Vagina (tissue), 2 donors: Measurements from ENCODE around the gene TLCD5.

ENCODE experiments used
- CTCF ChIP-seq, 3 experiments: fragments of 450-650 bp in 2 of 3; fragments of 200-600 bp in 1 of 3; sonication (generic) in 1 of 3; IDR thresholded peaks; one replicate each; pipeline ENCODE4 v1.5.1; 2017 to 2019; ENCODE audit warnings: antibody characterized with exemption in 3 of 3, mild to moderate bottlenecking in 2 of 3, moderate library complexity in 2 of 3
- POLR2A ChIP-seq, 2 donors: fragments of 450-650 bp; IDR thresholded peaks; one replicate each; pipeline ENCODE4 v1.6.1; 2017; ENCODE audit warnings: antibody characterized with exemption in 2 of 2, mild to moderate bottlenecking in 2 of 2, moderate library complexity in 2 of 2
- POLR2AphosphoS5 ChIP-seq, 2 donors: sonication (generic); formaldehyde crosslinking; IDR thresholded peaks; one replicate each; pipeline ENCODE4 v1.9.0; 2017; ENCODE audit warnings: antibody characterized with exemption in 2 of 2, mild to moderate bottlenecking in 2 of 2, low read depth in 1 of 2; ENCODE audit not compliant: insufficient read depth in 1 of 2

GRCh38 chr11:120280600-120281051, 44.5 kb upstream of the TLCD5 start:
- TF ChIP-seq CTCF (IDR thresholded peaks at IDR 0.05): no peak
- no peak for TF ChIP-seq POLR2A (IDR thresholded peaks at IDR 0.05)
- no peak for TF ChIP-seq POLR2AphosphoS5 (IDR thresholded peaks at IDR 0.05; ENCODE audit: insufficient read depth in 1 of 2, low read depth in 1 of 2)
